DMS114 treated with DMSO at 0.1 percent for 48 hours (cell line): Measurements from ENCODE around the gene GRB10.

Experiments
- DNase-seq: peaks from one replicate; lab custom pipeline; 2025; ENCODE audit not compliant: unreplicated experiment; lab: John Stamatoyannopoulos, UW

GRB10 gene

GRCh38 chr7:50641442-50642405 lies 141.0 kb downstream of the GRB10 start:
- no peak for DNase-seq

GRCh38 chr7:50640779-50641178 lies 141.9 kb downstream of the GRB10 start:
- DNase-seq: no peak

GRCh38 chr7:50640256-50640655 lies 142.4 kb downstream of the GRB10 start:
- DNase-seq: no peak

- DNase-seq: no peak
These were observed 144.7 kb downstream of the GRB10 start for GRCh38 chr7:50637725-50638643.

- DNase-seq: no peak
These were observed 148.3 kb downstream of the GRB10 start for GRCh38 chr7:50634378-50634777.

GRCh38 chr7:50633414-50633710 lies 149.3 kb downstream of the GRB10 start:
- DNase-seq: no peak

GRCh38 chr7:50632561-50633413 lies 149.9 kb downstream of the GRB10 start:
- peak; percentile 19 for DNase-seq

- DNase-seq: no peak
These were observed 151.1 kb downstream of the GRB10 start for GRCh38 chr7:50631639-50632038.

GRCh38 chr7:50631100-50631499 lies 151.6 kb downstream of the GRB10 start:
- no peak for DNase-seq

- no peak for DNase-seq
These were observed 153.3 kb downstream of the GRB10 start for GRCh38 chr7:50629238-50629901.

- DNase-seq: no peak
These were observed 154.1 kb downstream of the GRB10 start for GRCh38 chr7:50628434-50629084.

GRCh38 chr7:50627824-50628361 lies 154.8 kb downstream of the GRB10 start:
- no peak for DNase-seq

- no peak for DNase-seq
These were observed 156.4 kb downstream of the GRB10 start for GRCh38 chr7:50626286-50626685.

GRCh38 chr7:50625360-50625759 lies 157.3 kb downstream of the GRB10 start:
- no peak for DNase-seq

- DNase-seq: no peak
These were observed 159.9 kb downstream of the GRB10 start for GRCh38 chr7:50622821-50623220.

- DNase-seq: no peak
These were observed 160.7 kb downstream of the GRB10 start for GRCh38 chr7:50621973-50622490.

GRCh38 chr7:50621206-50621605 lies 161.5 kb downstream of the GRB10 start:
- no peak for DNase-seq

- DNase-seq: no peak
These were observed 162.3 kb downstream of the GRB10 start for GRCh38 chr7:50620433-50620832.

- no peak for DNase-seq
These were observed 163.0 kb downstream of the GRB10 start for GRCh38 chr7:50619684-50620083.
